Glomerular endothelial cell (primary cell): ENCODE results near the gene ZNF496. TPM values are rescaled to one million over a fixed set of nuclear protein-coding genes. Genes with fewer than 3 reads are reported as not detected.
"Not testable (repeated sequence)": the region's sequence is repeated elsewhere in the genome, so short reads cannot be mapped to it uniquely, and the experiment has no call there.

Experiments used
- DNase-seq: peaks from one replicate; pipeline ENCODE4 v3.0.0-alpha.2; 2011; ENCODE audit warnings: low read depth, low spot score; ENCODE audit errors: extremely low read depth
- total RNA-seq: library from RNA; depleted of rRNA; stranded (reverse); fragments of >200 nt; gene quantifications from 2 replicates; pipeline ENCODE4 v1.2.3, GENCODE V29; 2015

The ZNF496 gene
- total RNA-seq, 1 donor from 2014 or later: 55.9 TPM

DNA sequence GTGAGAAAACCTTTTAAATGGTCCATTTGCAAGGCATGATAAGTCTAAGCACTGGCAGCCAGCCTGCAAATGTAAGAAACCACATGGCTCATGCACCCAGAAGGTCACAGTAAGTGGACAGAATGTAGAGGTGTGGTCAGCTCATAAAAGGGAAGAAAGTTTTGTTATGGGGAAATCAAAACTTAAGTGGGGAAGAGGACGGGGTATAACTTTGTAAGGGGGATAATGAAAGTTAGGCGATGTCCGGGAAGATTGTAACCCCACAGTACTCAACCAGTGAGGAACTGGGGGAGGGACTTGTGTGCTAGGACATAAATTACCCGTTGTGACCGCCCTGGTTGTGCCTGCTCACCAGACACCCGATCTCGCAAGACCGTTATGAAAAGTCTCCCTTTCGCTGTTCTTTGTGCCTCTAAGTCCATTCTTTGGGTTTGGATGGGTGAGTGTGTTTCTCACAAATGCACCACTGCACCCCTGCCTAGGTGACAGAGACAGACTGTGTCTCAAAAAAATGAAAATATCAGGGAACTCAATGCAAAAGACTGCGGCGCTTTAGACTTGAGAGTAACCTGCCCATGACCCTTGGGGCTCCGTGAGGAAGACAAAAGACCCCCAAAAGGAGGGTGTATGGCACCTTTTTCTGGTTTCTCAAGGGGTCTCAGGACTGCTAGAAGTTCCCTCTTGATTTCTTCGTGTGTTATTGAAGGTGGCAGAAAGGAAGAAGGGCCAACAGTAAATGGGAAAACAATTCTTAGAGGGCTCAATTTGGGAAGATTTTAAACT is 28.6 kb upstream of the ZNF496 start:
- DNase-seq: no peak

DNA sequence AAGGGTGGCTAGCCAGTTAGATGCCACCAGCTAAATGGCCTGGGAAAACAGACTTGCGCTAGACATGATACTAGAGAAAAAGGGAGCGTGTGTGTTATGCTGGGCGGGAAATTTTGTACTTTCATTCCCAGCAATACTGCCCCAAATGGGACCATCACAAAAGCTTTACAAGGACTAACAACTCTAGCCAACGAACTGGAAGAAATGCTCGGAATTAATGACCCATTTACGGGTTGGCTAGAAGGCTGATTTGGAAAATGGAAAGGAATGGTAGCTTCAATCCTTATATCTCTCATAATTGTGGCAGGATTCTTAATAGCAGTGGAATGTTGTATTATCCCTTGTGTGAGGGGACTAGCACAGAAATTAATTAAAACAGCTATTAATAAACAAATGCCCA is 27.9 kb upstream of the ZNF496 start:
- no peak for DNase-seq

DNA sequence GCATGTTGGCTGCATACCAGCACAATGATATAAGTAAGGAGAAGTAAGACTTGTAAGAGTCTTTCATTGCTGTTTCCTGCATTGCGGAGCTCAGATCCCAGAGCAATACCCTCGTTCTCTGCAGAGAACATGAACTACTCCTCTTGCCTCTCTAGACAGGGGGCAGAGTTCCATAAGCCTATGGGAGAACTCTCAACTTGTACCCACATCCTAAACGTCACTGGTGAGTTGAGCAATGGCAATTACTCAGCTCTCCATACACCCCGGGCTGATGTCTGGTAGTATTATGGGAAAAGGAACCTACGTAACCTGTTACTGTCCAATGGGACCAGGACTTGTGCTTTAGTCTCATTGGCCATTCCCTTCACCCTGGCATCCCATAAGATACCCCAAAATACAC is 27.3 kb upstream of the ZNF496 start:
- DNase-seq: no peak

DNA sequence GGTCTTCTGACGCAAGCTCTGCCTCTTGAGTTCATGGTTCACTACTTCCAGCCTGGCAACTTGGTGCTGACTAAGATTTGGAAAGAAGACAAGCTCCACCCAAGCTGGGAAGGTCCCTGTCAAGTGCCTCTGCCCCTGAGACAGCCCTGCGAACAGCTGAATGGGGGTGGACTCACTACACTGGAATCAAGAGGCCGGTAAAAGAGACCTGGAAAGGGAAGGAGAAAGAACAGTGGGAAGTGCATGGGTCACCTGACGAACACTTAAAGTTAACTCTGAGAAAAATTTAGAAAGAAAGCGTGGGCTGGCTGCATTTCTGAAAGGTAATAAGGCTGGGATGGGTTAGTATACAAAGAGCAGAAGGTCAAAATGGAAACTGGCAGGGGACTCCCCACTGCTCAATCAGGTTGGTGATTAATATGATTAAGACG is 26.1 kb upstream of the ZNF496 start:
- no peak for DNase-seq

DNA sequence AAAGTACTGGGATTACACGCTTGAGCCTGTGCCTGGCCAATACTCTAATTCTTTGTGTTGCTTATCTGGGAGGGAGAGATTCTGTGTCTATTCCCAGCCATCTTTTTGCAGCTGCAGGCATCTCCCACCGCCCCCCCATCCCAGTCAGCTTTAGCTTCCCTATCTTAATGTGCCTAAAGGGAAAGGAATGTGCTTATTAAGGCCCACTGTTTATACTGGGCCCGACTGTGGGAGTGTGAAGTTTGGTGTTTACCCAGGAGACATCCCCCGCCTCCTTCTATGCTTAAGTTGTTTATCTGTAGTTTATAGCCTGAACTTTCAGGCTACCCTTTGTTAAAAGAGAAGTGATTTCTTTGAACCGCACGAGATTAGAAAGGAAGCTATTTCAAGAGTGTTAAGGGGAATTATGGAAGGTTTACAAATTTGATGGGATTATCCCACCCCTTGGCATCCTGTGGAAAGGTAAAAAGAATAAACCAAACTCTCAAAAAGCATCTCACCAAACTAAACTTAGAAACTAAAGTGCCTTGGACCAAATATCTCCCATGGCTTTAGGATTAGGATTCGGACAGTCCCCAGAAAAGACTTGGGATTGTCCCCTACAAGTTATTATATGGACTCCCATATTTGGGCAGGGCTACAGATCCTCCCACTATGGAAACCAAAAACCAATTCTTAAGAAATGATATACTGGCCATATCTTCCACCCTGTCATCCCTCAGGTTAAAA is 25.5 kb upstream of the ZNF496 start:
- no peak for DNase-seq

DNA sequence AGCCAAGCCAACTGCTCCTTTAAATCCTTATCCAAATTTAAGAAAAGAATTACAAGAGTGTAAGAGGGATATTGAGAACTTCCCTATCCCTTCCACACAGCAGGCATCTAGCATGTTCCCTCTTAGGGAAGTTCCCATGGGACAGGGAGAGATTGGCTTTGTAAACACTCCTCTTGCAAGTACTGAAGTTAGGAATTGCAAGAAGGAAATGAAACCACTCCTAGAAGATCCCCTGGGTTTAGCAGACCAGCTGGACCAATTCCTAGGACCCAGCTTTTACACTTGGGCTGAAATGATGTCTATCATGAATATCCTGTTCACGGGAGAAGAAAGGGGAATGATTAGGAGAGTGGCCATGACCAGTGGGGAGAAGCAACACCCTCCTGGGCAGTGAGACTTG is 23.5 kb upstream of the ZNF496 start:
- DNase-seq: not testable (repeated sequence)

DNA sequence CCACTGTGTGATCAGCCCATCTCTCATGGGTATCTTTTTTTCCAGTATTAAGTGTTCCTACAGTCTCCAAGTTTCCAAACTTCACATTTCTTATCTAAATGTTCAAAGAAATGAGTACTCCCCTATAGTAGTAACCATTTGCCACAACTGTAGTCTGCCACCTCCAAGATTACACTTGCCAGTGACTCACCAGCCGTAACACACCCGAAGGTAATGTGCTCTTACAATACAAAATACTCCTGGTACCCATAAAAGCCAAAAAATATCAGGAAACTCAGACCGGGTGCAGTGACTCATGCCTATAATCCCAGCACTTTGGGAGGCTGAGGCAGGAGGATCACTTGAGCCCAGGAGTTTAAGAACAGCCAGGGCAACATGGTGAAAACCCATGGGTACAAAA is 20.5 kb upstream of the ZNF496 start:
- DNase-seq: no peak

DNA sequence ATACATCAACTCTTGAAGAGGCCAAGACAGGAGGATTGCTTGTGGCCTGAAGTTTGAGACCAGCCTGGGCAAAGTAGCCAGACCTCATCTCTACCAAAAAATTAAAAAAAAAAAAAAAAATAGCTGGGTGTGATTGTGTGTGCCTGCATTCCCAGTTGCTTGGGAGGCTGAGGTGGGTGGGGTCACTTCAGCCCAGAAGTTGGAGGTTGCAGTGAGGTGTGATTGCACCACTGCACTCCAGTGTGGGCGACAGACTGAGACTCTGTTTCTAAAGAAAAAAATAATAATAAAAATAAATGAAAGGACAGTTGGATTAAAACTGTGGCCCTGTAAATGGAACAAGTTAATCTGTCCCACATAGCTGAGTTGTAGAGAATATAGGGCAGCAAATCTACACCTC is 18.9 kb upstream of the ZNF496 start:
- DNase-seq: no peak

DNA sequence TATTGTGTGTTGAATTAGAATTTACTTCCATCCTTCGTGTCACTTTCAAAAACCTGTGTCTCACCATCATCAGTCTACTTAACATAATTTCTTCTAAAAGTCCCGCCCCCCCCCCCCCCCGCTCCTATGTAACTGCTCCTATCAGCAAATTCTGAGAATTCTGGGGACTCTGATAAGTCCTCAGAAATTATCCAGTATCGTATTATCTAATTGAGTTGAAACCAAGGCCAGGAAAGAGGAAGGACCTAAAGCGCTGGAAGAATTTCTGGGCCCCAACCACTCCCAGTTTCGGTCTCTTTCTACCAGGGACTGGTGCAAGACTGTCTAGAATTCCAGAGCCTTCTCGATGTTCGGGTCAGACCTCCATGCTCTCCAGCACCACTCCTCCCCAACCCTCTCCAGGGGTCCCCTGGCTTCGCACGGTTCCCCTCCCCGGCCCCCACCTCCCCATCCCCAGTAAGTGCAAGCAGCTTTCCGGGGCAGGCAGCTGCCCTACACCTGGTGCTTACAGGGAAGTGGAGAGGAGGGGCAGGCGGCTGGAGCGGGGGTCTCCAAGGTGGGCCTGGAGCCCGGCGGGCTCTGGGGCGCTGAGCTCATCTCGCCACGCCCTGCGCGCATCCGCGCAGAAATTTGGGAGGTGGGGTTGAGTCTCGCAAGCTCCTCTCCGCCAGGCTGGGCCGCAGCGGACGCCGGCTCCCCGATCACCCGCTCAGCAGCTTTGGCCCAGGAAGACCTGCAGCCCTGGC is 16.0 kb upstream of the ZNF496 start:
- no peak for DNase-seq

DNA sequence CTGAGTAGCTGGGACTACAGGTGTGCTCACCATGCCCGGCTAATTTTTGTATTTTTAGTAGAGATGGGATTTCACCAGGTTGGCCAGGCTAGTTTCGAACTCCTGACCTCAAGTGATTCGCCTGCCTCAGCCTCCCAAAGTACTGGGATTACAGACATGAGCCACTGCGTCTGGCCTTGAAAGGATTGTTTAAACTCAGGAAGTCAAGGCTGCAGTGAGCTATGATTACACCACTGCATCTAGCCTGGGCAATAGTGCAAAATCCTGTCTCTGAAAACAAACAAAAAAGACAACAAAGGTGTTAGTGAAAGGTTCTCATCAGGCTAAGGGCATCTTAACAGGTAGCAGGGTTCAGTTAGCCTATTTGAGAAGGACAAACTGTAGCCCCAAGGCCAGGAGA is 14.2 kb upstream of the ZNF496 start:
- DNase-seq: no peak

DNA sequence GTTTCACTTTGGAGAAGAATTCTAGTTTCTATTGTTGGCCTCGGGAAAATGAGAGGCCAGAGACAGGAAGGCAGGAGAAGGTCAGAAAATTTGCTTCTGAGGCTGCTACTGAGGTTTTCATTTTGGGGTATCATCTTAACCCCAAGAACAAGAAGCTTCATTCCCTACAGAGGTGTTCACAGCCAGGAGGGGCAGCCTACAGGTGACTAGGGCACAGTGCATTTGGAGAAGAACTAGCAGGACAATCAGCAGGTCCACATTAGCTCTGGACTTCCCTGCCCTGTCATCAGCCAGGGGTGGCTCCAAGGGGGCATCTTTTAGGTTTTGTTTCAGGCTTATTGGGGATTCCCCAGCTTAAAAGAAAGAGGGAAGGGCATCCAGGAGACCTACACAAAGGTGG is 12.1 kb upstream of the ZNF496 start:
- no peak for DNase-seq

DNA sequence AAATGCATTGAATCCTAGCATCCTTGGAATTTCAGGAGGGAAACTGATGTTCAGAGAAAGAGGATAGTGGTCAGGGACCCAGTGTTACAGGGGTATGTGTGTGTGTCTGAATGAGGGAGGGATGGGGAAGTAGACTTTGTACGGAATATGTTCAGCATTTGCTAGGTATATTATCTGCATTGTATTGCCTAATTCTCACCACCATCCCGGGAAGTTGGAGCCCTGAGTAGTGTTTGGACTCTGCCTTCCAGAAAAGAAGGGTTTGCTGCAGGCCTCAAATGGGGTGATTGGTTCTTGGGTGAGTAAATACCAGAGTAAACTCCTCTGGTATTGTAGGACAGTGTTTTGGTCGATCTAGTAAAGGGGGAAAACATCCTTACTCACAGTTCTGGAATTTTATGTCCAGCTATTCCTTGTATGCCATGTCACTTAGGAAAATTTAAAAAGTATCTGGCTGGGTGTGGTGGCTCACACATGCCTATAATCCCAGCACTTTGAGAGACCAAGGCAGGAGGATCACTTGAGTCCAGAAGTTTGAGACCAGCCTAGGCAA is 7.1 kb upstream of the ZNF496 start:
- no peak for DNase-seq

DNA sequence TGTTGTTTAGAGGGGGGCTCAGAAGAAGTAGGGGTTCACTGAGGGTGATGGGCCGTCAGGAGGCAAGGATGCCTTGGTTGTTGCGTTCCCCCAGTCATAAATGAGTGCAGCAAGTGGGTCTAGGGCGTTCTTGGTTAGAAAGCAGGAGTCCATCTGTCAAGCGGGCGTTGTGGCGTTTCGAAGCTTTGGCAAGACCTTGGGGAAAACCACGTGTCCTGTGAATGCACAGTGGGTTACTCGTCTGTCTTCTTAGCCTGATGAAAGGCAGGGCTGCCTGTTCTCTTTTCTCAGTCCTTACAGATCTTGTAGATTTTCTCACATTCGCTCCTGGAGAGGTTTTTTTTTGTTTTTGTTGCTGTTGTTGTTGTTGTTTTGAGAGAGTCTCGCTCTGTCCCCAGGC is 6.3 kb upstream of the ZNF496 start:
- no peak for DNase-seq

DNA sequence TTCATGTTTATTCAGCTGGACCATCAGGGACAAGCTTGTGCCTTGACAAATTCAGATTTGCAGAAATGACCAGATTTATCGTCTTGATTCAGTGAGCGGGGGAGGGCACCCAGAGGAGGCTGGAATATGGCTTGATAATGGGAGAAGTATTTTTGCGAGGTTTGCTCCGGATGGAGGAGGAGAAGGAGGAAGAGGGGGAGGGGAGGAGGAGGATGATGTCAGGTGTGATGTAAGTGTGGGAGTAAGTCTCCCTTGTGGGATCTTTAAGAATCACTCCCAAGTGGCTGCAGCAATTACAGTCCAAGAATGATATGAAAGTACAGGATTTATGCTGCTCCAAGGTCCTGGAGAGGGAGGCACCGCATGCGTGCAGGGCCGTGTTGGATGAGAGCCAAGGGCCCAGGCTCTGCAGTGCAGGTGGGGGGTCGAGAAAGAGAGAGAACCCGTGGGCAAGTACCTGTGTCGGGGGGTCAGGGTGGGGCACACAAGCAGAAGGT is 5.6 kb upstream of the ZNF496 start:
- DNase-seq: no peak

DNA sequence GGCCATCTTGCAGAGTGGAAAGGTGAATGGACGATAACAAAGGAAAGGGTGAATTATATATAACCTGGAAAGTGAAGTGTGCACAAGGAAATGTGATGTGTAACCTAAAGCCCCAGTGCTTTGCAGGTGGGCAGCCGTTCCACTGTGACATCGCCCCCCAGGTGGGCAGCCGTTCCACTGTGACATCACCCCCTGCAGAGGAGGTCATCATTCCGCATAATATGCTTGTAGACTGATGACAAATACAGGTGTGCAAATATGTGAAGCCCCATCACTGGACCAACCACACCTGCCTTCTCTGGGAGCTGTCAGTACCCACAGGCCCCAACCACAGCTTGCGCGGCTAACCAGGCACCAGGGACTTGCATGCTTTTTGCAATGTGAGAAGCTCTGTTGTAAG is 4.7 kb upstream of the ZNF496 start:
- no peak for DNase-seq

DNA sequence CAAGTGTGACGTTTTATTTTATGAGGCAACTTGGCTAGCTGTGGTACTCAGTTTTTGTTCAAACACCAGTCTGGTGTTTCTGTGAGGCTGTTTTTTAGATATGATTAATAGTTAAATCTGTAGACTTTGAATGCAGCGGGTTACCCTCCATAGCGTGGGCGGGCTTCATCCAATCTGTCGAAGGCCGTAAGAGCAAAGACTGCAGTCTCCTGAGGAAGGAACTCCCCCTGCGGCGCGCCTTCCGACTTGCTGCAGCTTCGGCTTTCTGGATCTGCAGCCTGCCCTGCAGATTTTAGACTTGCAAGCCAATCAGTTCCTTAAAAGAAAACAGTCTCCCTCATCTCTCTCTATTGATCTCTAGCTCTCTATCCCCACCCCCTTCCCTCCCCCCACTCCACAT is 4.2 kb upstream of the ZNF496 start:
- DNase-seq: no peak

DNA sequence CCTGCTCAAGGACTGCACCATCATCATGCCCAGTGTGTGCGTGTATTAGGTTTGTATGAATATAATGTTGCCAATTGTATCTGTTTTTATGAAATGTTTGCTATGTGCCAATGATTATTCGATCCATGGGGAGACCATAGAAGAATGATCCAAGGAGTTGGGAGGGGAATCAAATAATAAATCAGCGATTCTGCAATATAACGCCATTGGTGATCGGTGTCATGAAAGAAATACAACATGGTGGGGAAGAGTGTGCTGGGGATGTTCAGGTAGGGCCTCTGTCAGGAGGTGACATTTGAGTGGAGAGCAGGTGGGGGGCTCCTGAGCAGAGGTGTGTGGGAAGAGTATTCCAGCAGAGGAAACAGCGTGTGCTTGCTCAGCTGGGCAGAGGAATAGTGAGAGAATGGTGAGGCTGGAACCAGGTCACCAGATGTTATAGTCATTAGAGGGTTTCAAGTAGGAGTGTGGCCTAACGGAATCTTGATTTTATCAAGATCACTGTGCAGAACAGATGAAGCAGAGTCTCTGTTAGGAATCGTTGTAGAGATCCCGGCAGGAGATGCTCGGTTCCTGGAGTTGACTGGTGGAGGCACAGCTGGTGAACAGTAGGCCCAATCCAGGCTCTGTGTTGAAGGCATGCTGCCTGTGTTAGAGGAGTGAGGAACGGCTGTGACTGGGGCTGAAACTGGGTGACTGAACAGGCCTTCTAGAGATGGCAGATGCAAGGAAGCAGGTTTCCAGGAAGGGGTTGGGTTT is 2.9 kb upstream of the ZNF496 start:
- no peak for DNase-seq

DNA sequence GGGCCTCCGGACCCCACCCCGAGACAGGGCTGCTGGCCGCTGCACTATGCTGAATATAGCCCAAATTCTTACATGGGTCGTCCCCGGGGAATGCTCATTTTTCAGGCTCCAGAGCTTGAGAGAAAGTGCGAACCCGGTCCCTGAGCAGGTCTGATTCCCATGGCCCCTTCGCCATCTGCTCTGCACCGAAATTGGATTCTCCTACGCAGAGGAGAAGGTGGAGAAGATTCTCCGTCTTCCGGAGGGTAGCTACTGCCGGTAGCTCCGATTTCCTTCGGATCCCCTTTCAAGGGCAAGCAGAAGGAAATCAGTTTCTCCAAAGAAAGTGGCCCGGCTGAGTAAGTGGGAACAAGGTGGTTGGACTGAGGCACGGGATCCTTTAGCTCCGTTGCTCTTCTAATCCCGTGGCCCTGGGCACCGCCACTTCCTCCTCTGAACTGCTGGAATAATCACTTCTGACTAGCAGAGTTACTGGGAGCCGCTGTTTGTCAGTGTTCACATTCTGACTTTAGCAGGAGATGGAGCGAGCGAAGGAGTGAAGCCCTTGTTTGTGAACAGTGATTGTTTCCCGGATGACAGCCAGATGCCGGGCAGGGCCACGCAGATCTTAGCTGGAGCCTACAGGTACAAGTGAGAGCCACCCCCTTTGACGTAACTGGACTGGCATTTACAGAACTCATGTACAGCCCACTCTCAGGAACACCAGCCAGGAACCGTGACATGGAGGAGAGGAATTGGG is 1.1 kb upstream of the ZNF496 start:
- no peak for DNase-seq

DNA sequence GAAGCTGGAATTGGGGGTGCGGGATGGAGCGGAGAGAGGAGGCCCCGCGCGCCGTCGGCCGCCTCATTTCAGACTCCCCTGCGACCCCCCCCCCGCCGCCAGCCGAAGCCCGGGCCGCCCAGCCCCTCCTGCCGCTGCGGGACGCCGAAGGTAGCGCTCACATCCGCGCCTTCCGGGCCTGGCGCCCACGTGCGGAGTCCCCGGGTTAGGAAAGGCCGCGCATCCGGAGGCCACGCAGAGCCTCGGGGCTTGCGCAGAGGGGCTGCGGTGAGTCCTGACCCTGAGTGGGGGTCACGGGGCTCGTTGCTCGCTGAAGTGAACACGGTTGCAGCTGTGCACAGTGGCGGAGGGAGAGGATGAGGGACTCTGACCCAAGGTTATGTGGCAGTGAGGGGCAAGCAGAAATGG is 552 bp upstream of the ZNF496 start:
- DNase-seq: no peak

DNA sequence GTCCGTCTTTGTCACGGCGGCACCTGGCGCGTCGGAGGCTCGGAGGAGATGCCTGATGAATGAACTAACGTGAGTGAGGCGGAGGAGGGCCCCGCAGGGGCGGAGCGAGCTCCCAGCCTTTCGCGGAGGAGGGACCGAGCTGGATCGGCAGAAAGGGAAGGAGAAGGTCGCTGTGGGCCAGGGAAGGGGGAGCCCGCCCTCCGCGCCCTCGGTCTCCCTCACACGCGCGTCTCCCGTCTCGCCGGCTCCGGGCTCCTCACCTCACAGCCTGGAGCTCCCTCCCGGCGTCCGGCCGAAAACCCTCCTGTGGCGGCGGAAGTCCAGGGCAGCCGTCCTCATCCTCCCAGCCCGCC is 519 bp downstream of the ZNF496 start:
- DNase-seq: no peak
